Stimulated activated CD8-positive, alpha-beta memory T cell treated with anti-CD3 and anti-CD28 coated beads, Interleukin-15, amount 100 ng/mL, for 4 hours (primary cell): Measurements from ENCODE around the gene CCDC40.

Source experiments
- DNase-seq, 2 donors: peaks; one replicate each; pipeline ENCODE4 v3.0.0-alpha.2; 2020; ENCODE audit warnings: low read depth in 2 of 2

The CCDC40 gene

GRCh38 chr17:80141463-80142165 lies 105.2 kb downstream of the CCDC40 start:
- no peak for DNase-seq

- DNase-seq: no peak
Observed at GRCh38 chr17:80142929-80143328, 106.5 kb downstream of the CCDC40 start.

- DNase-seq: no peak
Observed at GRCh38 chr17:80145076-80146075, 108.9 kb downstream of the CCDC40 start.

GRCh38 chr17:80146121-80147034 lies 109.9 kb downstream of the CCDC40 start:
- peak in 1 of 2 donors; percentile 4 for DNase-seq

GRCh38 chr17:80147035-80147822 lies 110.8 kb downstream of the CCDC40 start, which contains the start of gene EIF4A3:
Gene EIF4A3 (minus strand): TSS chr17:80147128. CDS start chr17:80146961, 167 bp downstream.
- DNase-seq: peak; percentile 93 to 95
